ENCODE results near the gene ITGA6.

Gene ITGA6

GRCh38 chr2:172437419-172438341, 10.3 kb downstream of the ITGA6 start:
- H3K4me2 ChIP-seq (ENCODE audit: low read length), result peak overlapping the region; percentile 23
- H3K27me3 ChIP-seq (ENCODE audit: control insufficient read depth, insufficient read depth, low read length), result no peaks in the 10 kb centered on the region
- no peak overlapping the region for H2AFZ ChIP-seq
- H3K9ac ChIP-seq, result no peak overlapping the region
- no peaks in the 10 kb centered on the region for H3K36me3 ChIP-seq (ENCODE audit: control insufficient read depth, insufficient read depth, low read length)
- no peak overlapping the region for H3K4me3 ChIP-seq (ENCODE audit: low read depth, low read length)
- no peak overlapping the region for H3K27ac ChIP-seq
- H3K4me1 ChIP-seq, result no peaks in the 10 kb centered on the region
- no peaks in the 10 kb centered on the region for H3K9me3 ChIP-seq (ENCODE audit: control insufficient read depth, low read length)
- TF ChIP-seq CTCF (IDR thresholded peaks at IDR 0.05), result no peak
- H3K79me2 ChIP-seq, result no peaks in the 10 kb centered on the region

GRCh38 chr2:172438741-172439508, 11.5 kb downstream of the ITGA6 start:
- Histone ChIP-seq H3K4me3 (ENCODE audit: low read depth, low read length) (no peak overlapping the region), H3K4me2 (ENCODE audit: low read length) (no peak overlapping the region), H3K9me3 (ENCODE audit: control insufficient read depth, low read length) (no peaks in the 10 kb centered on the region), H3K9ac (no peak overlapping the region), H3K4me1 (no peaks in the 10 kb centered on the region), H3K79me2 (peaks cover 4% of the 10 kb centered on the region), H3K36me3 (ENCODE audit: control insufficient read depth, insufficient read depth, low read length) (no peaks in the 10 kb centered on the region), H2AFZ (no peak overlapping the region), H3K27me3 (ENCODE audit: control insufficient read depth, insufficient read depth, low read length) (no peaks in the 10 kb centered on the region), H3K27ac (no peak overlapping the region)
- no peak for TF ChIP-seq CTCF (IDR thresholded peaks at IDR 0.05)

GRCh38 chr2:172439509-172439860, 12.1 kb downstream of the ITGA6 start:
- Histone ChIP-seq H3K79me2 (peaks cover 4% of the 10 kb centered on the region), H3K9ac (no peak overlapping the region), H2AFZ (no peak overlapping the region), H3K4me2 (ENCODE audit: low read length) (no peak overlapping the region), H3K27me3 (ENCODE audit: control insufficient read depth, insufficient read depth, low read length) (no peaks in the 10 kb centered on the region), H3K4me3 (ENCODE audit: low read depth, low read length) (no peak overlapping the region), H3K36me3 (ENCODE audit: control insufficient read depth, insufficient read depth, low read length) (no peaks in the 10 kb centered on the region), H3K9me3 (ENCODE audit: control insufficient read depth, low read length) (no peaks in the 10 kb centered on the region), H3K4me1 (no peaks in the 10 kb centered on the region), H3K27ac (no peak overlapping the region)
- no peak for TF ChIP-seq CTCF (IDR thresholded peaks at IDR 0.05)

- H3K9ac ChIP-seq, result no peak overlapping the region
- H3K36me3 ChIP-seq (ENCODE audit: control insufficient read depth, insufficient read depth, low read length), result no peaks in the 10 kb centered on the region
- no peaks in the 10 kb centered on the region for H3K4me1 ChIP-seq
- no peak overlapping the region for H3K4me2 ChIP-seq (ENCODE audit: low read length)
- no peak overlapping the region for H3K27ac ChIP-seq
- TF ChIP-seq CTCF (IDR thresholded peaks at IDR 0.05), result no peak
- H3K27me3 ChIP-seq (ENCODE audit: control insufficient read depth, insufficient read depth, low read length), result no peaks in the 10 kb centered on the region
- no peak overlapping the region for H3K4me3 ChIP-seq (ENCODE audit: low read depth, low read length)
- peaks cover 4% of the 10 kb centered on the region for H3K79me2 ChIP-seq
- no peaks in the 10 kb centered on the region for H3K9me3 ChIP-seq (ENCODE audit: control insufficient read depth, low read length)
- no peak overlapping the region for H2AFZ ChIP-seq
These were observed 12.5 kb downstream of the ITGA6 start for GRCh38 chr2:172439911-172440310.
